Endothelial cell of umbilical vein (primary cell): ENCODE results near the gene PUM2. TPM values are rescaled to one million over a fixed set of nuclear protein-coding genes. Genes with fewer than 3 reads are reported as not detected.

Experiments
- BruUV-seq: library from RNA; stranded (reverse); fragments of 400-500 nt; replicated peaks from 2 replicates; lab custom pipeline; 2021; lab: Mats Ljungman, UMichigan
- CTCF ChIA-PET: fragments of 300-600, 350-600 bp; sonication (Branson Sonifier 250); formaldehyde crosslinking; loops from one replicate; lab custom pipeline; 2021; ENCODE audit warnings: antibody characterized with exemption, inconsistent platforms; lab: Charles Lee
- POLR2A ChIA-PET: fragments of 300-600, 350-600 bp; sonication (Branson Sonifier 250); formaldehyde crosslinking; loops from one replicate; lab custom pipeline; 2021; ENCODE audit warnings: antibody characterized with exemption, inconsistent platforms; lab: Charles Lee
- DNase-seq: peaks from one replicate; pipeline ENCODE4 v3.0.0-alpha.2; 2011; ENCODE audit warnings: low read depth, low spot score
- FAIRE-seq: peaks from 2 replicates; lab custom pipeline; 2011; peaks lifted over from hg19 to GRCh38; lab: Jason Lieb, UNC
- H2AFZ ChIP-seq: 2 replicates; pipeline ENCODE4 v1.6.0; 2012; ENCODE audit warnings: low read depth, low read length, control low read depth, inconsistent platforms
- H3K27ac ChIP-seq: 2 replicates; pipeline ENCODE4 v1.5.1; 2011; ENCODE audit warnings: low read depth, mild to moderate bottlenecking, control low read depth, low read length, moderate library complexity; ENCODE audit not compliant: insufficient read depth
- H3K27me3 ChIP-seq, 2 experiments: 2 replicates each; pipeline versions ENCODE4 v1.6.0 to v1.6.1; 2011; ENCODE audit warnings: low read length in 2 of 2, mixed read lengths in 1 of 2; ENCODE audit not compliant: control insufficient read depth in 2 of 2, insufficient read depth in 2 of 2
- H3K36me3 ChIP-seq, 2 experiments: 2 replicates in 1 of 2; 3 replicates in 1 of 2; pipeline ENCODE4 v1.5.1; 2011; ENCODE audit warnings: low read length in 2 of 2, mild to moderate bottlenecking in 1 of 2, moderate library complexity in 1 of 2; ENCODE audit not compliant: control insufficient read depth in 2 of 2, insufficient read depth in 2 of 2; ENCODE audit errors: extremely low read depth in 1 of 2
- H3K4me1 ChIP-seq: 3 replicates; pipeline ENCODE4 v1.5.1; 2011; ENCODE audit warnings: mild to moderate bottlenecking, low read length; ENCODE audit not compliant: control insufficient read depth, insufficient read depth; ENCODE audit errors: extremely low read depth
- H3K4me2 ChIP-seq: 2 replicates; pipeline ENCODE4 v1.6.1; 2011; ENCODE audit warnings: low read length, control low read depth, mixed read lengths; ENCODE audit not compliant: insufficient read depth
- H3K4me3 ChIP-seq, 3 experiments: fragments of 200-600 bp in 1 of 3; sonication (generic), shearing (Covaris generic) in 1 of 3; replicated peaks in 1 of 3; 2 replicates each; pipeline ENCODE4 v1.5.1; 2011 to 2016; ENCODE audit warnings: control low read depth in 3 of 3, low read length in 3 of 3, mild to moderate bottlenecking in 2 of 3, inconsistent platforms in 1 of 3, low read depth in 1 of 3, moderate library complexity in 1 of 3; ENCODE audit not compliant: insufficient read depth in 1 of 3
- H3K79me2 ChIP-seq: 2 replicates; pipeline ENCODE4 v1.6.0; 2012; ENCODE audit warnings: low read length, inconsistent platforms; ENCODE audit not compliant: control insufficient read depth, insufficient read depth
- H3K9ac ChIP-seq: replicated peaks from 2 replicates; pipeline ENCODE3; 2011; ENCODE audit warnings: low read length, control low read depth; ENCODE audit not compliant: insufficient read depth; ENCODE audit errors: extremely low read depth
- H3K9me1 ChIP-seq: replicated peaks from 3 replicates; pipeline ENCODE4 v1.6.0; 2011; ENCODE audit warnings: mild to moderate bottlenecking, low read length; ENCODE audit not compliant: control insufficient read depth, insufficient read depth; ENCODE audit errors: extremely low read depth
- H3K9me3 ChIP-seq: replicated peaks from 2 replicates; pipeline ENCODE4 v1.5.1; 2012; ENCODE audit warnings: low read length, inconsistent platforms; ENCODE audit not compliant: control insufficient read depth, insufficient read depth
- H4K20me1 ChIP-seq: replicated peaks from 2 replicates; pipeline ENCODE3; 2011; ENCODE audit warnings: mild to moderate bottlenecking, low read length; ENCODE audit not compliant: control insufficient read depth, insufficient read depth; ENCODE audit errors: extremely low read depth
- EZH2 ChIP-seq: IDR thresholded peaks from 2 replicates; pipeline ENCODE4 v1.6.1; 2012; ENCODE audit warnings: borderline replicate concordance, low read depth, mild to moderate bottlenecking, moderate library complexity, low read length, inconsistent platforms; ENCODE audit not compliant: severe bottlenecking
- FOS ChIP-seq: IDR thresholded peaks from 2 replicates; pipeline ENCODE4 v1.6.1; 2011; ENCODE audit warnings: mild to moderate bottlenecking, low read length, moderate library complexity, borderline replicate concordance; ENCODE audit not compliant: insufficient read depth
- GATA2 ChIP-seq: IDR thresholded peaks from 2 replicates; pipeline ENCODE4 v1.7.0; 2011; ENCODE audit warnings: low read depth, mild to moderate bottlenecking, moderate library complexity, mixed read lengths, low read length; ENCODE audit not compliant: insufficient read length, insufficient read depth
- MYC ChIP-seq: IDR thresholded peaks from one replicate; pipeline ENCODE4 v1.6.1; 2011; ENCODE audit warnings: mild to moderate bottlenecking, low read depth, low read length
- POLR2A ChIP-seq: IDR thresholded peaks from 2 replicates; pipeline ENCODE4 v1.6.1; 2012; ENCODE audit warnings: low read depth, mild to moderate bottlenecking, control low read depth, low read length
- POLR2AphosphoS5 ChIP-seq: IDR thresholded peaks from 2 replicates; pipeline ENCODE4 v1.6.1; 2012; ENCODE audit warnings: low read depth, mild to moderate bottlenecking, control low read depth, low read length, moderate library complexity; ENCODE audit not compliant: insufficient read depth
- dilution Hi-C: fragments of 300-500 bp; cut with MboI; formaldehyde crosslinking; loops from one replicate; pipeline ENCODE4 v1.15.0; 2019; ENCODE audit warnings: low sequenced_read_pairs; ENCODE audit not compliant: extremely low pct_ligation_motif_present
- intact Hi-C: fragments of 100-400 bp; cut with micrococcal nuclease; formaldehyde crosslinking; loops from one replicate; pipeline ENCODE4 v1.10.0; 2022
- polyA plus RNA-seq, 4 experiments: library from polyadenylated mRNA; depleted of rRNA in 3 of 4; stranded (reverse) in 3 of 4; unstranded in 1 of 4; fragments of >200 nt; gene quantifications; 2 replicates each; pipeline versions ENCODE4 v1.2.1 to v1.2.3, GENCODE V29; 2011 to 2012; ENCODE audit warnings: missing spikeins in 1 of 4
- total RNA-seq: library from RNA; stranded (reverse); gene quantifications from 2 replicates; pipeline ENCODE4 v1.2.3, GENCODE V29; 2021
- TF ChIP-seq, protein P1 (sequence below), 2 donors: IDR thresholded peaks; 1 replicate in 1 of 2; 2 replicates in 1 of 2; pipeline ENCODE4 v1.5.1; 2011; ENCODE audit warnings: low read length in 2 of 2, mild to moderate bottlenecking in 2 of 2, moderate library complexity in 2 of 2, control low read depth in 1 of 2, inconsistent platforms in 1 of 2, low read depth in 1 of 2; ENCODE audit not compliant: insufficient read depth in 1 of 2; ENCODE audit errors: extremely low read depth in 1 of 2
- TF ChIP-seq, protein P2 (sequence below): IDR thresholded peaks from 2 replicates; pipeline ENCODE4 v1.6.1; 2011; ENCODE audit not compliant: insufficient read depth, insufficient read length

PUM2 gene
- total and polyA plus RNA-seq, 2 donors (not counting 3 experiments of a cell fraction or from before 2014, with no cell fraction given) = 32.9 to 83.7 TPM

DNA sequence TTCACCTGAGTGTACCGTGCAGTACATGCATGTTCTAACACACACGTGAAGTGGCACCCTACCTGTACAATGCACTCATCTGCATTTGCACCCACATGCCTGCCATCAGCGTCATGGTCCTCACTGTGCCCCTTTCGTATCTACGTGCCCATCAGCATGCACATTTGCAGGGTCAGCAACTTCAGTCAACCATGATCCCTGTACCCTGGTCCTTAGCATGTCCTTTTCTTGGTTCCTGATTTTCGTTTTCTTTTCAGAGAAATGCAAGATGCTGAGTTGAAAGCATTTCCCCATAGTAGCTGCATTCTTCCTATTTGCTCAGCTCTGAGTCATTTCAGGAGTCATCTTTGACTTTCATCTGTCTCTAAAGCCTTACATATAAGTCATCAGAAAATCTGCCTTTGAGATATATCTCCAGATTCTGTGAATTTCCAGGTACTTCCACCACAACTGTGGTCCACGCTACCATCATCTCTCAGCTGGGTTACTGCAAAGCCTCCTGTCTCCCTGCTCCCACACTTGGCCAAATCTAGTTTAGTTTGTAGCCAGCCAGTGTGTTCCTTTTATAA, 14.7 kb upstream of the PUM2 start:
- no peak overlapping the region for H2AFZ ChIP-seq
- DNase-seq = no peak

DNA sequence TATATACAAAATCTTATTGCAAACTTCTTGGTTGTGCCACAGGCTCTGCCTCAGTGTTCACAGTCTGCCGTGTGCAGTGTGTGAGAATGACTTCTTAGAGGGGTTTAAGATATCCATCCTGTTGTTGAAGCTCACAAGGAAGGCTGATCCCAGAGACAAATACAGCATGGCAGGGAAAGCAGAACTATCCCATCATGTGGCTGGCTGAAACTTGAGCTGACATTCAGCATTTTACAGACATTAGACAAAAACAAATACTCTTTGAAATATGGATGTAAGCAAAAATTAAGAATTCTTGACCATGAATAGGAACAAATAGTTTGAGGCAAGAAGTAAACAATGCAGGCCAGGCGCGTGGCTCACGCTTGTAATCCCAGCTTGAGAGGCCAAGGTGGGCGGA, 12.9 kb upstream of the PUM2 start:
- Histone ChIP-seq H3K4me1 (no peaks in the 10 kb centered on the region), H3K4me2 (no peak overlapping the region), H3K9me1 (no peaks in the 10 kb centered on the region), H3K27me3 (peaks cover 5 to 10% of the 10 kb centered on the region in 2 experiments), H3K36me3 (no peaks in the 10 kb centered on the region), H3K27ac (no peak overlapping the region), H2AFZ (no peak overlapping the region), H3K4me3 (no peak overlapping the region), H3K79me2 (no peaks in the 10 kb centered on the region), H3K9me3 (no peaks in the 10 kb centered on the region), H4K20me1 (no peaks in the 10 kb centered on the region), H3K9ac (no peak overlapping the region)
- CTCF ChIA-PET = no interaction called here
- BruUV-seq = no TSS peak
- no peak for TF ChIP-seq EZH2
- no peak for TF ChIP-seq POLR2AphosphoS5
- no peak for TF ChIP-seq GATA2
- TF ChIP-seq, protein P1, sequence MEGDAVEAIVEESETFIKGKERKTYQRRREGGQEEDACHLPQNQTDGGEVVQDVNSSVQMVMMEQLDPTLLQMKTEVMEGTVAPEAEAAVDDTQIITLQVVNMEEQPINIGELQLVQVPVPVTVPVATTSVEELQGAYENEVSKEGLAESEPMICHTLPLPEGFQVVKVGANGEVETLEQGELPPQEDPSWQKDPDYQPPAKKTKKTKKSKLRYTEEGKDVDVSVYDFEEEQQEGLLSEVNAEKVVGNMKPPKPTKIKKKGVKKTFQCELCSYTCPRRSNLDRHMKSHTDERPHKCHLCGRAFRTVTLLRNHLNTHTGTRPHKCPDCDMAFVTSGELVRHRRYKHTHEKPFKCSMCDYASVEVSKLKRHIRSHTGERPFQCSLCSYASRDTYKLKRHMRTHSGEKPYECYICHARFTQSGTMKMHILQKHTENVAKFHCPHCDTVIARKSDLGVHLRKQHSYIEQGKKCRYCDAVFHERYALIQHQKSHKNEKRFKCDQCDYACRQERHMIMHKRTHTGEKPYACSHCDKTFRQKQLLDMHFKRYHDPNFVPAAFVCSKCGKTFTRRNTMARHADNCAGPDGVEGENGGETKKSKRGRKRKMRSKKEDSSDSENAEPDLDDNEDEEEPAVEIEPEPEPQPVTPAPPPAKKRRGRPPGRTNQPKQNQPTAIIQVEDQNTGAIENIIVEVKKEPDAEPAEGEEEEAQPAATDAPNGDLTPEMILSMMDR (IDR thresholded peaks at IDR 0.05; ENCODE audit: extremely low read depth in 1 of 2, insufficient read depth in 1 of 2, low read depth in 1 of 2, low read length in 2 of 2) = no peak
- TF ChIP-seq FOS = no peak
- TF ChIP-seq, protein P2, sequence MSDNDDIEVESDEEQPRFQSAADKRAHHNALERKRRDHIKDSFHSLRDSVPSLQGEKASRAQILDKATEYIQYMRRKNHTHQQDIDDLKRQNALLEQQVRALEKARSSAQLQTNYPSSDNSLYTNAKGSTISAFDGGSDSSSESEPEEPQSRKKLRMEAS = no peak
- TF ChIP-seq MYC = no peak
- no peak for TF ChIP-seq POLR2A
- no peak for DNase-seq
- dilution Hi-C loops (no loop called here), intact Hi-C loops (no loop called here)
- no peak for FAIRE-seq
- POLR2A ChIA-PET = no interaction called here

More for the DNA sequence above, 14.7 kb upstream of the PUM2 start:
- Histone ChIP-seq H3K27me3 (peaks cover 17 to 21% of the 10 kb centered on the region in 2 experiments), H3K4me3 (no peak overlapping the region), H3K36me3 (no peaks in the 10 kb centered on the region), H3K9ac (no peak overlapping the region), H3K4me1 (no peaks in the 10 kb centered on the region), H3K79me2 (no peaks in the 10 kb centered on the region), H3K27ac (no peak overlapping the region), H3K4me2 (no peak overlapping the region), H4K20me1 (no peaks in the 10 kb centered on the region), H3K9me1 (no peaks in the 10 kb centered on the region), H3K9me3 (no peaks in the 10 kb centered on the region)
- CTCF ChIA-PET = interaction anchor here (1.1 kb wide), 1 partner anchor 14 kb away, joined by 3 read pairs; no protein-coding TSS in a partner anchor
- intact Hi-C loops (no loop called here), dilution Hi-C loops (no loop called here)
- TF ChIP-seq, protein P2 = no peak
- peak; percentile 36 for TF ChIP-seq FOS
- TF ChIP-seq MYC = no peak
- no TSS peak for BruUV-seq
- POLR2A ChIA-PET = no interaction called here
- no peak for FAIRE-seq
